OCI-M1 (cell line): ENCODE data around the gene ATXN7L3.

Source experiments
- DNase-seq: peaks from one replicate; lab custom pipeline; 2025; lab: John Stamatoyannopoulos, UW

Gene ATXN7L3

DNA sequence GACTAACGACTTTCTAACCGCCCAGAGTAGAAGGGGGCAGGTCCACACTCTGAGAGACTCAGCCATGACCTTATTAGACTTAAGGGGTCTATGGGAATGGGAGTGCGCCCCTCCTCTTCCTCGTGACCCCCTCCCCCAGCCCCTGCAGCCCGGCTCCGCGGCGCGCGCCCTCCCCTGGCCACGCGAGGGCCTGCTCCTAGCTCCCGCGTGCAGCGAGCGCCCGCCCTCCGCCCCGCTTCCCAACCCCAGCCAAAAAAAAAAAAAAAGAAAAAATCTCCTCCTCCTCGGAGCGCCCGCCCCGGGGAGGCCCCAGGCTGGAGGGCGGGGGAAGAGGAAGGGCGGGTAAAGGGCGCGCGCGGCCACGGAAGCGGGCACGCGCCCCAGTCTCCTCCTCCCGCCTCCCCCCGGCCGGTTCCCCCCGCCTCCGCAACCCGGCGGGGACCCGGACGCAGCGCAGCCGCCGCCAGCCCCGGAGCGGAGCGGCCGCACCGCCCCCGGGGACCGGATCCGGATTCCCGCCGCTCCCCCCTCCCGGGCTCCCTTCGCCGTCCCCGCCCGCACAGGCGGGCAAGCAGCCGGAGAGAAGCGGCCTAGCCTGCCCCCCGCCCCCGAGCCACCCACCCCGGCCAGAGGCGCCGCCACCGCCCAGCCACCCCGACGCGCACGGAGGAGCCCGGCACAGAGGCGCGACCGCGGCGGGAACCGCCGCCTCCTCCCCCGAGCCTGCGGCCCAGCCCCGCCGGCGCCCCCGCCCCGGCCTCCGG, 18.8 kb upstream of the ATXN7L3 start:
- DNase-seq = peak; percentile 93

DNA sequence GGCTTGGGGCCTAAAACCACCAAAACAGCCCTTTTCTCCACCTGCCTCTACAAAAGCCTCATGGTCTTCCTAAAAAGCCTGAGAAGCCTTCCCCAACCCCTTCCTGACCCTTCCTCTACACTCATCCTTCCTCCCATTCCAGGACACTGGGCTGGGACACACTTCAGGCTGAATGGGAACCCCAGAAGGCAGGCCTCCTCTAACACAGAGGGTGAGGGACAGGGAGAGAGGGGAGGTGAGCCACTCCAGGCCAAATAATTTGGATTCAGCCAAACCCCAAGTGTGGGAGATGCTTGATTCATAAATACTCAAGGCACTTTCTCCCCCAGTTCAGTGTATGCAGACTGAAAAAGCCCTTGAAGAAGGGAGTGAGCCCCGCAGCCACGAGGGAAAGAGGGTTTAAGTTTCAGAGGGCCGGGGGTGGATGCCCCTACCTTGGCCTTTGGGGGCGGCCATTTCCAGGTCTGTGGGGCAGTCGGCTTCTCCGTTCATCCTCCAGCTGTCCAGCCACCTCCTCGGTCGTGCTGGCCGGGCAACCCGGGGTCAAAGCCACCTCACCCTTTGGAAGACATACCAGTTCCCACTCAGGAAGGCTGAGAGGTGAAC, 18.2 kb upstream of the ATXN7L3 start:
- DNase-seq = peak; percentile 37

GRCh38 chr17:44216694-44217093, 17.0 kb upstream of the ATXN7L3 start:
- DNase-seq = no peak

DNA sequence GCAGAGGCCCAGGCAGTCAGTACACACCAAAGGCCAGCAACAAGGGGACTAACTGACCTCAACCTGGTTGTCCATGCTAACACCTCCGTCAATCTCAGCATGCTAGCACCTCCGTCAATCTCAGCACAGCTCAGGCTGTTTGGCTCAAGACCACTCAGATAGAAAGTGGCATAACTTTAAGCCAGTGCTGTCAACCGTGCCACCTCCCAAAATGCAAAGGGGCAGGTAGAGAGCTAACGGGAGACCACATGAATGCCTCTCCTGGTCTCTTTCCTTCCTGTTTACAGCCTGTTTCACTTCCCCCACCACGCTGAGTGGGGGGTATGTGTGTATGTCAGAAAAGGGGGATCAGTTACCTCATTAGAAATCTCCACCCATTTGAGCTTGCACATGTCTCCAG, 16.5 kb upstream of the ATXN7L3 start:
- DNase-seq = no peak

DNA sequence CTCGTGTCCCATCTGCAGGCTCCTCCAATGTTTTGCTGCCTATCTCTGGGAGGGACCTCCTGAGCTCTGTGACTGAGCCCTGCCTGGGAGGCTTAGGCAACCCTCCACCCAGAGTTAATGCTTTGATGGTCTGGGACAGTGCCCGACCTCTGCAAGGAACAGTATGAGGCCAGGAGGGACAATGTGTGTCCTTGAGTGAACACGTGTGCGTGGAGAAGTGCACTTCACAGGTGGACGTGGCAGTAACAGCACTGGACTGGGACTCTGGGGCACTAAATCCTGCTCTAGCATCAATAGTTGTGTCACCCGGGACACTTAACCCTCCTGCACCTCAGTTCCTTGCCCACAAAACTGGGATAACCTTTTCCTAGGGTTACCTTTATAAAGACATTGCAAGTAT, 15.2 kb upstream of the ATXN7L3 start:
- no peak for DNase-seq

GRCh38 chr17:44214230-44214494, 14.5 kb upstream of the ATXN7L3 start:
- DNase-seq = no peak

DNA sequence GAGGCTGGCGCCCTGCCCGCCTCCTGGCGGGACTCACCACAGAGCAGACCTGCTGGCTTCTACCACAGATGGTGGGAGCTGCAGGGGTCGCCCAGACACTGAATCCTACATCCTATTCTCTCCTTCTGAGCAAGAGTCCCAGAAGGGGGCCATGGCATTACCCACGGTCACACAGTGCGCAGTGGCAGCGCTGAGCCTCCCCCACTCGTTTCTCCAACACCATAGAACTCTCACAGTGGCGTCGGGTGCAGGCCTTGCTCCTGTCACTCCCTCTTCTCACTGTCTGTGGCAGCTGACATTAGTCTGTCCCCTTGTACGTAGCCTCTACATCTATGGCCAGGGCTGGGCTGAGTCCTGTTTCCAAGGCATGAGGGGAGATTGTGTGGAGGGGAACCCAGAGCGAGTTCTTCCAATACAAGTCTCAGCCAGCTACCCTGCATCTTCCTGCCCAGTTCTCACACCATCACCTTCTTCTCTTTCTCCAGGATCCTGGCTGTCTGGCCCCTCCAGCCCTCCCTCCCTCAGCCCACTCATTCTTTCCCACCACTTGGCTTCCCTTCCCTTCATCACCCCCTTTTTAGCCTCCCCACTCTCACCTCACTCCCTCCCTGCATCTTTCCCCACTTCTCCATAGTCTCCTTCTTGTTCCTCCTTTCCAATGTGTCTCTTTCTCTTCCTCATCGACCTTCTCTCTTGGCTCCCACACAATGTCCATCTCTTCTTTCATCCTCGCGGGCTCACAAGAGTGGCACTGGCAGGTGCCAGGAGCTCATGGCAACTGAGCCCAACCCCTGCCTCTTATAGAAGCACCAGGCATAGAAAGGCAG, 13.9 kb upstream of the ATXN7L3 start:
- no peak for DNase-seq

- no peak for DNase-seq
Observed at GRCh38 chr17:44212507-44213402, 13.1 kb upstream of the ATXN7L3 start.

GRCh38 chr17:44211281-44212265, 11.9 kb upstream of the ATXN7L3 start:
- DNase-seq = no peak

- peak; percentile 94 for DNase-seq
Observed at GRCh38 chr17:44210342-44211192, 10.9 kb upstream of the ATXN7L3 start.

DNA sequence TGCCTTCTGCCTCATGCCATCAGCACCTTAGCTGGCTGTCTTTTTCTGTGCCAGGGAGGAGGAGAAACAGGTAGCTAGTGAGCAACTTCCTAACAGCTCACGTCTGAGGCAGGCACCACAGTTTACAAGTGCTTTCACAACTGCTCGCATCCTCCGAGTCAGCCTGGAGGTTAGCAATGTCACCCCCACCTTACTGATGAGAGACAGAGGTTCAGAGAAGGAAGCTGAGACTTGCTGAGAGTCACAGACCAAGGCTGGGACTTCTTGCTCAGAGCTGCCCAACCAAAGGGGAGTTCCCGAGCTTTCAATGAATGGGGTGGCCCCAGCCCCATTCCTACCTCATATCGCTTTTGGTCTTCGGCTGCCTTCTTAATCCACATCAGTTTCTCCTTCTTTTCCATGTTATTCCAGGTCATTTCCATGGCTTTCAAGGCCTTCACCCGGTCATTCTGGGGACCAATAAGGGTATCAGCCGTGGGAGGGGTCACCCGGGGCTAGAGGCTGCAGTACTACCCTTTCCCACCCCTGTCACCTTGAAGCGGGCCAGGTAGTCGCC, 10.2 kb upstream of the ATXN7L3 start:
- no peak for DNase-seq

DNA sequence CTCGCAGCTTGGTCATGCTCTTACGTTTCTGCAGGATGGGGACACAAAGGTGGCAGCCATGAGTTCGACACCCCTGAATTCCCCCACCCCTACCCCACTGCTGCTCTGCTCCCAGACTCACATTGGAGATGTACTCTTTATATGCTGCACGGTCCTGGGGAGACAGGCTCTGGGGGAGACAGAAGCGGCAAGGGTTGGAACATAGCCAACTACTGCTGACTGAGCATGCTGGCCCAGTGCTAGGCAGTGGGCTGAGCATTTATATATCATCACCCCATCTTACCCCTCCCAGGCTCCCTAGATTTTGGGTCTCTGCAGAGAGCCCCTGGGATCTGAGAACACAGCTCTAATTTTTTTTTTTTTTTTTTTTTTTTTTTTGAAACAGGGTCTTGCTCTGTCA, 8.1 kb upstream of the ATXN7L3 start:
- DNase-seq = no peak

DNA sequence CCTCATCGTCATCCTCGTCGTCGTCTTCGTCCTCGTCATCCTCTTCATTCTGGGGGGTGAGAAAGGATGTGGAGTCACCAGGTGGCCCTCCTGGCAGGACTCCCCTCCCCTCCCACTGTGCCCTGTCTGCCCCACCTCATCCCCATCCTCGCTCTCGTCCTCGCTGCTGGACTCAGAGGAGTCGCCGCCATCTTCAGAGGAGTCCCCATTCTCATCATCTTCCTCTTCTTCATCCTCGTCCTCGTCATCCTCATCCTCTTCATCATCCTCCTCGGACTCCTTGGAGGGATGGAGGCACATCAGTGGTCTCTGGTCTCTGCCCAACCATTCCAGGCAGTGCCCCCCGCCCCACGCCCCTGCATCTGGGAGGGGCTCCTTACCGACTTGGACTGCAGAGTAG, 7.6 kb upstream of the ATXN7L3 start:
- DNase-seq = no peak

DNA sequence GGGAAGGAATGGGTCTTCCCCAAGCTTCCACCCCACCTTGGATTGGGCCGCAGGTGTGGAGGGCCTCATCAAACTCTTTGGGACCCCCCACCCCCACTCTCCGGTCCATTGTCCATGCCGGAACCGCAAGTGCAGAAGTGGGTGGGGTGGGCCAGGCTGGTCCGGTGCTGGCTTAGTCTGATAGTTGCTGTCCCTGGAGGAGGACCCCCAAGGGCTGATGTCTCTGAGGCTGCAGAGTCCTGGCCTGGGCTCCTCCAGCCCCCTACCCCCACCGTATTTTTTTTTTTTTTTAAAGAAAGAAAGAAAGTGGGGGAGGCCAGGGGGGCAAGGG, 7.1 kb upstream of the ATXN7L3 start:
- DNase-seq = no peak

GRCh38 chr17:44205962-44206824, 6.5 kb upstream of the ATXN7L3 start:
- peak; percentile 9 for DNase-seq

DNA sequence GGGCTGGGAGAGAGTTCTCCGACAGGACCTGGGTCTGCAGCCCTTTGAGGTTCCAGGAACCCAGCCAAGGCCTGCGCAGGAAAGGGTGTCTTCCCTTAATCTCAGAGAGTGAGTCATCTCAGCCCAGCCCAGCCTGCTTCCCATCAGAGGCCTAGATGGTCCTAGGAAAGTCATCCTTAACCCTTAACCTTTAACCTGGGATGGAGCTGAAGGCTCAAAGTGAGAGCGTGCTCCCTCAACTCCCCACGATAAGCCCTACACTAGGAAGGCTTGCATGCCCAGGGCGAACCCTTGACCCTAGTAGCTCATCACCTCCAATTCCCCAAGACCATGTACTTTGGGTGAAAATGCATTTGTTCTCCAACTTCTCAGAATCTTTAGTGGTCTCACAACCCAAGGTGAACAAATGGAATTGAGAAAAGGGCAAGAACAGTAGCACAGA, 4.8 kb upstream of the ATXN7L3 start:
- DNase-seq = peak; percentile 41

DNA sequence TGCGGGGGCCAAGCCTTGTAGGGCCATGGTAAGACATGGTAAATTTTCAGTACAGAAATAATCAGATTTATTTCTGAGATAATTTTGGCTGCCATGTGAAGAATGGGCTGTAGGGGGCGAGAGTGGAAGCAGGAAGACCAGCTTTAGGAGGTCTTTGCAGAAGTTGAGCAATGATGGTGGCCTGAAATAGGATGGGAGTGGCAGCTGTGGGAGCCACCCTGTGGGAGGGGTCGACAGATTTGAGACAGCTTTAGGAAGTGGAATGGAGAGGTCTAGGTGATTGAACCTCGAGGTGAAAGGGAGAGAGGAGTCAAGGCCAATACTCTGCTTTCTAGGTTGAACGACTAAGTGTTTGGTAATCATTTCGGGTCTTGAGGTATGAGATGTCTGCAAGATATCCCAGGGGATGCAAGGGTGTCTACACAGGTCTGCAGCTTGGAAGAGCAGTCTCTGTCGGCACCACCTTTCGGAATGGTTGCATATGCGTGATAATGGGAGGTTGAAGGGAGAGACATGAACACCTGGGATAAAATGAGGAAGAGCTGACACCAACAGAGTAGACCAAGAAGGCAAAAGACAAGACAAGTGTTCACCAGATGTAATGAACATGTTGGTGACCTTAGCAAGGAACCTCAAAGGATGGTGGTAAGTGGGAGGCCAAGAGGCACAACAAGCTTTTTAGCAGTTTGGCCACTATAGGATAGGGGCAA, 4.2 kb upstream of the ATXN7L3 start:
- DNase-seq = peak; percentile 91

DNA sequence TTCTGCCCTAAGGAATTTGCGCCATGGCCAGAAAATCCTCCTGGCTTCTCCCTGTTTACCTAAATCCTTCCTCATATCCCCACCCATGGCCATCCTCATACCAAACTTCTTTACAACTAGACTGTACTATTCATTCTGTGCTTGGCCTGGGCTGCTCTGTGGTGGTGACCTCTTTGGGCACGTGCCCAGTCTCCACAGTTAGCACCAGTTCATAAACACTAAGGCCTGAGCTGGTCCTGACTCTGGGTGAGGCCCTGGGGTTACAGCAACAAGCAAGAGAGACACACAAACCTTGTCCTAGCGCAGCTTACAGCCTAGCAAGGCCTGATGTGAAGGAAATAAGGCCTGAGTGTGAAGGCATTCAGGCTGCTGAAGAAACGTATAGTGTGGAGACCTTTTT, 3.1 kb upstream of the ATXN7L3 start:
- DNase-seq = no peak
